Measurements from ENCODE around the gene DCLK1. TPM values are rescaled to one million over a fixed set of nuclear protein-coding genes. Genes with fewer than 3 reads are reported as not detected.
A peak's percentile ranks its signal among the peaks of the same experiment; 100 is the strongest.
"Not testable (repeated sequence)": the region's sequence is repeated elsewhere in the genome, so short reads cannot be mapped to it uniquely, and the experiment has no call there.

The DCLK1 gene
- total RNA-seq, 1 donor from 2014 or later, result 3.9 TPM

DNA sequence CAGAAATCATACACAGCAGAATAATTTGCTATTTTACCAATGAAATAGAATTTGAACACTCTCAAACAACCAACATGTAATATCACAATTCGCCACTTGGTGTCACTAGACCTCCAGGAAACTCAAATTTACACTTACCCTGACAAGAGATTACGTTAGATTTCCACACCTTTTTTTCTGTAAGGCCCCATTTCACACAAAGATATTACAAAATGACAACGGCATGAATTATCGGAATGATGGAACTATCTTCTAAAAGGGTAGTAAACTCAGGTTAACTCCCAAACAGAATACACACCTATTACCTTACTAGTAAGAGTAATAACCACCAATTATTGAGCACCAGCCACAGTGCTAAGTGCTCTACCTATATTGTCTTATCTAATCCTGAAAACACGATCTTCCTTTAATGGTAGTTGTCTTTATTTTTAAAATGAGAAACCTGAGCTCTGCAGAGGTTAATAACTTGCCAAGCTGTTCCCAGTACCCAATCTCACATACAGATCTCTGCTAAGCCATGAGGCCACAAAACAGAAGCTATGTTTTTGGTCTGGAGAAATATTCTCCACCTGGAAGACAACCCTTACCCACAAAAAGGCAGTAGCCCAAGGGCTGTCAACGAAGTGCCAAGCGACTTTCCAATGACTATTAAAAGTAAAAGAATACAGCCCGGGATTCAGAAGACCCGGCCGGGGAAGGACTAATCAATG is 152.4 kb downstream of the DCLK1 start:
- H3K4me3 Mint-ChIP-seq (ENCODE audit: low read depth), result no peak overlapping the region
- TF ChIP-seq CTCF (IDR thresholded peaks at IDR 0.05; ENCODE audit: unreplicated experiment), result peak; percentile 88
- DNase-seq (ENCODE audit: low spot score, unreplicated experiment), result peak; percentile 31
- H3K36me3 Mint-ChIP-seq (ENCODE audit: insufficient read depth), result no peaks in the 10 kb centered on the region
- H3K27ac Mint-ChIP-seq, result no peak overlapping the region
- H3K4me1 Mint-ChIP-seq (ENCODE audit: low read depth), result no peaks in the 10 kb centered on the region
- H3K27me3 Mint-ChIP-seq, result no peaks in the 10 kb centered on the region
- H3K9me3 Mint-ChIP-seq (ENCODE audit: low read depth), result no peaks in the 10 kb centered on the region

DNA sequence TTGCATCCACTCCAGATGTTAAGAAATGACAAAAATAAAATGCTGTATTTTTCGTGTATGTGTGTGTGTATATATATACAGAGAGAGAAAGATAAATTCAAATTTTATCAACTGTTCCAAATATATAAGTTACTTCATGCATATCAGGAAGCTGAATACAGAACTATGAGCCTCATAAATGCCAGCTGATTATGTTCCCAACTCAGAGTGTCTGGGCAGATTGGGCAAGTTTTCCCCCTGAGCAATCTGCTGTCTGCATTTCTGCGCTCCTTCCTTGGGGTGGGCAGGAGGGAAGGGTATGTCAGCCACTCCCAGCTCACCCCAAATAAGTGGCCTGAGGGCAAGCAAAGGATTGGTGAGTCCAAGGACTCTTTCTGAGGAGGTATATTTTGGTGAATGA is 154.1 kb downstream of the DCLK1 start:
- Mint-ChIP-seq H3K4me3 (ENCODE audit: low read depth) (no peak overlapping the region), H3K36me3 (ENCODE audit: insufficient read depth) (no peaks in the 10 kb centered on the region), H3K9me3 (ENCODE audit: low read depth) (no peaks in the 10 kb centered on the region), H3K27me3 (peaks cover 3% of the 10 kb centered on the region), H3K4me1 (ENCODE audit: low read depth) (no peaks in the 10 kb centered on the region), H3K27ac (no peak overlapping the region)
- no peak for TF ChIP-seq CTCF (IDR thresholded peaks at IDR 0.05; ENCODE audit: unreplicated experiment)
- DNase-seq (ENCODE audit: low spot score, unreplicated experiment), result no peak

GRCh38 chr13:35976126-35976525 is 155.1 kb downstream of the DCLK1 start:
- H3K27ac Mint-ChIP-seq, result no peak overlapping the region
- H3K4me1 Mint-ChIP-seq (ENCODE audit: low read depth), result no peaks in the 10 kb centered on the region
- H3K9me3 Mint-ChIP-seq (ENCODE audit: low read depth), result no peaks in the 10 kb centered on the region
- no peak overlapping the region for H3K4me3 Mint-ChIP-seq (ENCODE audit: low read depth)
- TF ChIP-seq CTCF (IDR thresholded peaks at IDR 0.05; ENCODE audit: unreplicated experiment), result no peak
- DNase-seq (ENCODE audit: low spot score, unreplicated experiment), result no peak
- H3K36me3 Mint-ChIP-seq (ENCODE audit: insufficient read depth), result no peaks in the 10 kb centered on the region
- peaks cover 3% of the 10 kb centered on the region for H3K27me3 Mint-ChIP-seq

GRCh38 chr13:35966951-35967350 is 164.2 kb downstream of the DCLK1 start:
- not testable (repeated sequence) for H3K27ac Mint-ChIP-seq; H3K36me3 Mint-ChIP-seq (ENCODE audit: insufficient read depth); H3K9me3 Mint-ChIP-seq (ENCODE audit: low read depth); H3K27me3 Mint-ChIP-seq; H3K4me1 Mint-ChIP-seq (ENCODE audit: low read depth); H3K4me3 Mint-ChIP-seq (ENCODE audit: low read depth); DNase-seq (ENCODE audit: low spot score, unreplicated experiment)

DNA sequence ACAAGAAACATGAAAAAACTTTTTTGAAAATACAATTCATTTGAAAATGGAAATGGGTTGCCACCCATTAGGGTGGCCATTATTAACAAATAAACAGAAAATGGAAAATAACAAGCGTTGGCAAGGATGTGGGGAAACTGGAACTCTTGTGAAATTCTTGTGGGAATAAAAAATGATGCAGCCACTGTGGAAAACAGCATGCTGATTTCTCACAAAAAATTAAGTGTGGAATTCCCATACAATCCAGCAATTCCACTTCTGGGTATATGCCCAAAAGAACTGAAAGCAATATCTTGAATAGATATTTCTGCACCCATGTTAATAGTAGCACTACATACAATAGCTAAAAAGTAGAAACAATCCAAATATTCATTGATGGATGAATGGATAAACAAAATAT is 165.2 kb downstream of the DCLK1 start:
- TF ChIP-seq CTCF (IDR thresholded peaks at IDR 0.05; ENCODE audit: unreplicated experiment), result no peak
- Mint-ChIP-seq H3K4me1 (ENCODE audit: low read depth) (no peaks in the 10 kb centered on the region), H3K4me3 (ENCODE audit: low read depth) (no peak overlapping the region), H3K36me3 (ENCODE audit: insufficient read depth) (peaks cover 2% of the 10 kb centered on the region), H3K27ac (no peak overlapping the region), H3K9me3 (ENCODE audit: low read depth) (peaks cover 8% of the 10 kb centered on the region), H3K27me3 (no peaks in the 10 kb centered on the region)
- no peak for DNase-seq (ENCODE audit: low spot score, unreplicated experiment)

DNA sequence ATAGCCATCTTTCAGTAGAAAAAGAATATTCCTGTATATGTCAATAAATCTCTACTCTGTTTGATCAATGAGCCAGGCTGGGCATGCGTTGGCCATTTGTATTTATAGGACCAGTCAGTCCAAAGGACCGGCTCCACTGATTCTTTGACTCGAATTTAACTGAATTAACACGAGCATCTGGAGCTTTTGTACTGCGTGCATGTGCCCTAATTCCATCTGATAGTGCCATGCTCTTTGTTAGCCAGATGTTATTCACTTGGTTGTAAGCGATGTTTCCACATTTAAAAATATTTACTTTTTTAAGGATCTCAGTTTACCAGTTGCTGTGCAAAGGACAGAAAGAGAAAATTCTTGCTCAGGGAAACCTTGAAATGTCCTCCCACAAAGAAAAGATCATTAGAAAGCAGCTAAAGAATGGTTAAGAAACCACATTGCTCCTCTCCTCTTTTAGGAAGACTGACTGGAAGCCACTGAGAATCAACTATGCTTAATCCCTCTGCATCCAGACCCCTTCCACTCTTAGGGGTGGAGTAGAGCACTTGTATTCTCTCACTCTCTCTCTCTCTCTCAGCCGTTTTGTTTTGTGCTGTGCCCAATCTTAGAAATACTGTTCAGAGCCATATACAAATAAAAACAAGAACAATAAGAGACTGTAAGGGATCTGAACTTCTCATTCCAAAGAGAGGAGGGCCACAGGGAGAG is 165.8 kb downstream of the DCLK1 start:
- Mint-ChIP-seq H3K4me3 (ENCODE audit: low read depth) (no peak overlapping the region), H3K27ac (no peak overlapping the region), H3K27me3 (no peaks in the 10 kb centered on the region), H3K36me3 (ENCODE audit: insufficient read depth) (peaks cover 2% of the 10 kb centered on the region), H3K4me1 (ENCODE audit: low read depth) (no peaks in the 10 kb centered on the region), H3K9me3 (ENCODE audit: low read depth) (peaks cover 8% of the 10 kb centered on the region)
- TF ChIP-seq CTCF (IDR thresholded peaks at IDR 0.05; ENCODE audit: unreplicated experiment), result no peak
- no peak for DNase-seq (ENCODE audit: low spot score, unreplicated experiment)
